ENCODE results near the gene MINK1.

The MINK1 gene

GRCh38 chr17:4934173-4934979, 101.2 kb downstream of the MINK1 start:
- DNase-seq (ENCODE audit: low spot score in 2 of 2) (no peak), ATAC-seq (peak; percentile 73)
- Mint-ChIP-seq H3K9me3 (no peaks in the 10 kb centered on the region), H3K4me1 (peaks cover 52% of the 10 kb centered on the region), H3K4me3 (peak overlapping the region; percentile 45), H3K27ac (peak overlapping the region; percentile 85), H3K36me3 (peaks cover 42% of the 10 kb centered on the region)

- ATAC-seq (no peak), DNase-seq (ENCODE audit: low spot score in 2 of 2) (no peak)
- peak overlapping the region; percentile 85 for H3K27ac Mint-ChIP-seq
- peaks cover 52% of the 10 kb centered on the region for H3K4me1 Mint-ChIP-seq
- H3K36me3 Mint-ChIP-seq, result peaks cover 46% of the 10 kb centered on the region
- H3K4me3 Mint-ChIP-seq, result no peak overlapping the region
- no peaks in the 10 kb centered on the region for H3K9me3 Mint-ChIP-seq
Measured at GRCh38 chr17:4935650-4936049, 102.5 kb downstream of the MINK1 start.

DNA sequence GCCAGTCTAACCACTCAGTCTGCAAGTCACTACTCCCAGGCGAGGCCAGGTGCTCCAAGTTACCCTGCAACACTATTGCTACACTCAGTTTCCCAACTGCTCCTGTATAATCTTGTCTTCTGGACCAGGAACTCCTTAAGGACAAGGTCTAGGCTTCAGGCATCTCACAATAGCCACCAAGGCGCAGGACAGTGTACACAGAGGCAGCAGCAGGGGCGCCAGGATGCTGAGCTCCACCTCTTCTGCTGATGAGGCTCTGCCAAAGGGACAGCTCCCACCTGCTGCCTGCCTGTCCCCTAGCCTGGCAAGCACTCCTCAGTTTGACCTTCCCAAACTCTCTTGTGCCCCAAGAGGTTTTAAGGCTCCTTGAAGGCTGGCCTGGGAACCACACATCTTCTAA, 103.3 kb downstream of the MINK1 start:
- Mint-ChIP-seq H3K4me3 (no peak overlapping the region), H3K36me3 (peaks cover 51% of the 10 kb centered on the region), H3K27ac (peak overlapping the region; percentile 85), H3K9me3 (no peaks in the 10 kb centered on the region), H3K4me1 (peaks cover 58% of the 10 kb centered on the region)
- DNase-seq (ENCODE audit: low spot score in 2 of 2), result no peak
- no peak for ATAC-seq

DNA sequence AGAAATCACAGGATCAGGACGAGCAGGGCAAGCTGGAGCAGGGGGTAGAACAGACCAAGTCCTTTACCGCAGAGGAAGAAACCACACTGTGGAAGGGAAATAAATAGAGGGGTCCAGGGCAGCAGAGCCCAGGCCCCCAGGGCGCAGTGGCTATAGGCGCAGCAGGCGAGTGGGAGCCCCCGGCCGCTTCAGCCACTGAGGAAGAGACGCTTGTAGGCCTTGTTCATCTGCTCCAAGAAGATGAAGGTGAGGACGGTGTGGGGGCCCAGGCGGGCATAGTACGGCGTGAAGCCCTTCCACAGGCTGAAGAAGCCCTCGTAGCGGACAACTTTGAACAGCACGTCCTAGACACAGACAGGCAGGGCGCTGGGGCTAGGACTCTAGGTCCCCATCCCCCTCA, 104.4 kb downstream of the MINK1 start:
- H3K4me1 Mint-ChIP-seq, result peaks cover 68% of the 10 kb centered on the region

GRCh38 chr17:4938069-4938491, 104.9 kb downstream of the MINK1 start:
- ATAC-seq, result no peak
- Mint-ChIP-seq H3K27ac (peak overlapping the region; percentile 99), H3K36me3 (peaks cover 65% of the 10 kb centered on the region), H3K4me3 (peak overlapping the region; percentile 93), H3K9me3 (no peaks in the 10 kb centered on the region), H3K4me1 (peaks cover 68% of the 10 kb centered on the region)
- no peak for DNase-seq (ENCODE audit: low spot score in 2 of 2)

More for the DNA sequence above, 104.4 kb downstream of the MINK1 start:
- ATAC-seq, result no peak
- Mint-ChIP-seq H3K27ac (peak overlapping the region; percentile 86), H3K9me3 (no peaks in the 10 kb centered on the region), H3K36me3 (peaks cover 60% of the 10 kb centered on the region), H3K4me3 (peak overlapping the region; percentile 93)
- no peak for DNase-seq (ENCODE audit: low spot score in 2 of 2)

- Mint-ChIP-seq H3K4me3 (peak overlapping the region; percentile 93), H3K4me1 (peaks cover 68% of the 10 kb centered on the region), H3K9me3 (no peaks in the 10 kb centered on the region), H3K27ac (peak overlapping the region; percentile 99), H3K36me3 (peaks cover 68% of the 10 kb centered on the region)
- DNase-seq (ENCODE audit: low spot score in 2 of 2) (no peak), ATAC-seq (no peak)
Measured at GRCh38 chr17:4938688-4939545, 105.8 kb downstream of the MINK1 start.

- Mint-ChIP-seq H3K4me1 (peaks cover 68% of the 10 kb centered on the region), H3K4me3 (peak overlapping the region; percentile 93), H3K36me3 (peaks cover 70% of the 10 kb centered on the region), H3K27ac (peak overlapping the region; percentile 99), H3K9me3 (no peaks in the 10 kb centered on the region)
- DNase-seq (ENCODE audit: low spot score in 2 of 2) (no peak), ATAC-seq (peak; percentile 2)
Measured at GRCh38 chr17:4939546-4939795, 106.3 kb downstream of the MINK1 start.

GRCh38 chr17:4939796-4940554, 106.8 kb downstream of the MINK1 start, which contains the start of the genes RNF167 and SLC25A11:
RNF167 (plus strand) TSS chr17:4940268; CDS start chr17:4940910, 642 bp downstream.
SLC25A11 (minus strand) TSS chr17:4940046; CDS start chr17:4939910, 136 bp downstream.
- ATAC-seq, result peak; percentile 88
- Mint-ChIP-seq H3K27ac (peak within 1 kb of the TSS; percentile 99), H3K36me3 (peaks cover 75% of the 10 kb centered on the region), H3K9me3 (no peaks in the 10 kb centered on the region), H3K4me3 (peak within 1 kb of the TSS; percentile 93), H3K4me1 (peaks cover 70% of the 10 kb centered on the region)
- peak; percentile 85 to 97 for DNase-seq (ENCODE audit: low spot score in 2 of 2)

DNA sequence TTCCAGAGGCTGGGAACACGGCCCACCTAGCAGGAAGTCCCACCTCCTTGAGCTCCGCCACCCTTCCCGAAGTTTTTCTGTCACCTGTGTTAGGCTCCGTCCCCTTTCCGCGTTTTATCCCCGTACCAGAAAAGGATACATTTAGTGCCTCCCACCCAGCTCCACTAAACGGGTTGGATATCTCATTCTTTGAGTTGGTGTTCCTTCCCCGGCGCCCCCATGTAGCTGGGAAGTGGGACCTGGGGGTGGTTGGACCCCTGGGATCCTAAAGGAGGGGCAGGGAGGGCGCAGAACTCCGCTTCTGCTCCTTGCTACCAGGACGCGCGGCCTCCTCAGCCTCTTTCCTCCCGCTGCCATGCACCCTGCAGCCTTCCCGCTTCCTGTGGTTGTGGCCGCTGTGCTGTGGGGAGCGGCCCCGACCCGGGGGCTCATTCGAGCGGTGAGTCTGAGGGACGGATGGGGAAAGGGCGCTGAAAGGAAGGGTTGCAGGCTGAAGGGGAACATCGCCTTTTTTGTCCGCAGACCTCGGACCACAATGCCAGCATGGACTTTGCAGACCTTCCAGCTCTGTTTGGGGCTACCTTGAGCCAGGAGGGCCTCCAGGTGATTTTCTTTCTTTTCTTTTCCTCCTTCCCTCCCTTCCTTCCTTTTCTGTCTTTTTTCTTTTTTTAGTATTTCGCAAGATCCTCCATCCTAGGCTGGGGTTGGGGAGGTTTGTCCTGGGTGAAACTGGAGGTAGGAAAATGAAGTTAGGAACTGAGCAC, 107.6 kb downstream of the MINK1 start:
- Mint-ChIP-seq H3K9me3 (no peaks in the 10 kb centered on the region), H3K27ac (peak overlapping the region; percentile 99), H3K36me3 (peaks cover 82% of the 10 kb centered on the region), H3K4me1 (peaks cover 74% of the 10 kb centered on the region), H3K4me3 (peak overlapping the region; percentile 93)
- DNase-seq (ENCODE audit: low spot score in 2 of 2) (peak in 1 of 2 donors; percentile 77), ATAC-seq (no peak)

GRCh38 chr17:4941319-4941610, 108.1 kb downstream of the MINK1 start:
- H3K36me3 Mint-ChIP-seq, result peaks cover 88% of the 10 kb centered on the region

DNA sequence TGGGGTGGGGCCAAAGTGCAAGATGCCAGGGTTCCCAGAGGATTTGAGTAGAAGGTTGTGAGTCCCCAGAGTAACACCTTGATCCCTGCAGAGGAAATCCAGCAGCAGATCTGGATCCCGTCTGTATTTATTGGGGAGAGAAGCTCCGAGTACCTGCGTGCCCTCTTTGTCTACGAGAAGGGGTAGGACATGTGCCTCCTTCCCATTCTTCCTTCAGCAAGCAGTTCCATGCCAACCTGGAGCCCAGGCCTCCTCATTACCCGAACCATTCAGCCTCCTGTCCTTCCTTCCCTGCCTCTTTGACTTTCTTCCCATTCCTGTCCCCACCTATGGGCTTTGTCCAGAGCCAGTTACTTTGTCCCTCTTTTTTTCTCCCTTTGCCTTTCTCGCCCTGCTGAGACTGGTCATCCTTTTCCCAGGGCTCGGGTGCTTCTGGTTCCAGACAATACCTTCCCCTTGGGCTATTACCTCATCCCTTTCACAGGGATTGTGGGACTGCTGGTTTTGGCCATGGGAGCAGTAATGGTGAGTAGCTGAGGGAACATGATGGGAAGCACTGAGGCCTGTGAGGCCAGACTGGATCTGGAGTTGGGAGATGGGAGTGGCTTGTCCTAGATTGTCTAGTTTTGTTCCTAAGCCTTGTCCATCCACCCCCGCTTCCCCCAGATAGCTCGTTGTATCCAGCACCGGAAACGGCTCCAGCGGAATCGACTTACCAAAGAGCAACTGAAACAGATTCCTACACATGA, 109.8 kb downstream of the MINK1 start:
- Mint-ChIP-seq H3K4me1 (peaks cover 70% of the 10 kb centered on the region), H3K9me3 (no peaks in the 10 kb centered on the region), H3K27ac (peak overlapping the region; percentile 99), H3K4me3 (peak overlapping the region; percentile 93), H3K36me3 (peaks cover 91% of the 10 kb centered on the region)
- DNase-seq (ENCODE audit: low spot score in 2 of 2) (no peak), ATAC-seq (no peak)

More at GRCh38 chr17:4941319-4941610, 108.1 kb downstream of the MINK1 start:
- H3K4me1 Mint-ChIP-seq, result peaks cover 73% of the 10 kb centered on the region
- peak overlapping the region; percentile 93 for H3K4me3 Mint-ChIP-seq
- no peak for ATAC-seq
- H3K9me3 Mint-ChIP-seq, result no peaks in the 10 kb centered on the region
- DNase-seq (ENCODE audit: low spot score in 2 of 2), result no peak
- peak overlapping the region; percentile 99 for H3K27ac Mint-ChIP-seq

DNA sequence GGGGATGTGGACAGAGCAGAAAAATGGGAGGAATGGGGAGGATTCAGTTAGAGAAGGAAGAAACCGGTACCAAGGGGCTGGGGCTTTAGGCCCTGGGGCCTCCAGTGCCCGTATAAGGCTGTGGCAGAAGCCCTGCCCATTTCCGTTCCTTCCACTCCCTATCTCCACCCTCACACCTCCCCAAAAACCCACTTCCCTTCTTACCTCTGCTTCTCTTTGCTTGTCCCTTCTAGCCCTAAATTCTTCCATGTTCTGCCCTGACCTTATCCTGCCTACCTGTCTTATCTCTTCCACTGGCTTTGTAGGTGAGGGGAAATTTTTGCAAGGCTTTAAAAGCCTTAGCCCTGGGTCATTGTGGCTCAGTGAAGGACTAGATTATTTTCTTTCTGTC, 111.0 kb downstream of the MINK1 start:
- Mint-ChIP-seq H3K4me3 (peak overlapping the region; percentile 93), H3K27ac (peak overlapping the region; percentile 99), H3K9me3 (no peaks in the 10 kb centered on the region), H3K4me1 (peaks cover 68% of the 10 kb centered on the region), H3K36me3 (peaks cover 92% of the 10 kb centered on the region)
- no peak for DNase-seq (ENCODE audit: low spot score in 2 of 2)
- ATAC-seq, result peak; percentile 12

DNA sequence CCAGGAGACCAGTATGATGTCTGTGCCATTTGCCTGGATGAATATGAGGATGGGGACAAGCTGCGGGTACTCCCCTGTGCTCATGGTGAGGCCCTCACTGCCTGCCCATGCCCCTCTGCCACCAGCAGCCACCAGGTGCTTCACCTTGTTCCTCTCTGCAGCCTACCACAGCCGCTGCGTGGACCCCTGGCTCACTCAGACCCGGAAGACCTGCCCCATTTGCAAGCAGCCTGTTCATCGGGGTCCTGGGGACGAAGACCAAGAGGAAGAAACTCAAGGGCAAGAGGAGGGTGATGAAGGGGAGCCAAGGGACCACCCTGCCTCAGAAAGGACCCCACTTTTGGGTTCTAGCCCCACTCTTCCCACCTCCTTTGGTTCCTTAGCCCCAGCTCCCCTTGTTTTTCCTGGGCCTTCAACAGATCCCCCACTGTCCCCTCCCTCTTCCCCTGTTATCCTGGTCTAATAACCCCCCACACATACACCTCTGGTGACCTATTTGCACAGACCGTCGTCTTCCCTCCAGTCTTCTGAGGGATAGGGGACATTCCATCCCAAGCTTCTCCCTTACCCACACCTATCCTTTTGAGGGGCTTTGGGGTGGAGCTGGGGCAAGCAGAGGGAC, 111.5 kb downstream of the MINK1 start:
- Mint-ChIP-seq H3K27ac (peak overlapping the region; percentile 99), H3K4me3 (peak overlapping the region; percentile 93), H3K4me1 (peaks cover 68% of the 10 kb centered on the region), H3K9me3 (no peaks in the 10 kb centered on the region), H3K36me3 (peaks cover 92% of the 10 kb centered on the region)
- DNase-seq (ENCODE audit: low spot score in 2 of 2) (peak in 1 of 2 donors; percentile 79), ATAC-seq (no peak)

Measured in stimulated activated effector memory CD8-positive, alpha-beta T cell treated with anti-CD3 and anti-CD28 coated beads, Interleukin-12 subunit alpha, Interleukin-12 subunit beta, amount 100 ng/mL, for 72 hours (primary cell).